ENCODE measurements around the gene TMEM63A.

TMEM63A gene

GRCh38 chr1:225859151-225859550 lies 23.0 kb downstream of the TMEM63A start:
- Histone ChIP-seq H3K4me3 (no peak overlapping the region), H3K9ac (no peak overlapping the region), H4K20me1 (no peaks in the 10 kb centered on the region), H3K4me2 (no peak overlapping the region), H3K9me3 (no peaks in the 10 kb centered on the region), H3K27me3 (no peaks in the 10 kb centered on the region), H3K27ac (no peak overlapping the region), H3K36me3 (peaks cover 82% of the 10 kb centered on the region), H3K4me1 (peaks cover 69% of the 10 kb centered on the region)
- TF ChIP-seq Cebpa-rat (IDR thresholded peaks at IDR 0.05): no peak

- Histone ChIP-seq H3K9me3 (no peaks in the 10 kb centered on the region), H3K4me1 (peaks cover 69% of the 10 kb centered on the region), H3K9ac (0 out of 2 replicates have a peak overlapping the region, but pooled peaks have one; percentile 72), H3K27ac (peak overlapping the region; percentile 85), H3K4me3 (0 out of 2 replicates have a peak overlapping the region, but pooled peaks have one; percentile 52), H3K27me3 (no peaks in the 10 kb centered on the region), H3K36me3 (peaks cover 81% of the 10 kb centered on the region), H3K4me2 (peak overlapping the region; percentile 89), H4K20me1 (no peaks in the 10 kb centered on the region)
- TF ChIP-seq Cebpa-rat (IDR thresholded peaks at IDR 0.05): no peak
These were observed 24.9 kb downstream of the TMEM63A start for GRCh38 chr1:225857256-225857655.

- H3K4me2 ChIP-seq: peak overlapping the region; percentile 89
- H3K9me3 ChIP-seq: peaks cover 5% of the 10 kb centered on the region
- H3K27ac ChIP-seq: peak overlapping the region; percentile 85
- TF ChIP-seq Cebpa-rat (IDR thresholded peaks at IDR 0.05): no peak
- peaks cover 74% of the 10 kb centered on the region for H3K4me1 ChIP-seq
- H4K20me1 ChIP-seq: no peaks in the 10 kb centered on the region
- H3K36me3 ChIP-seq: peaks cover 72% of the 10 kb centered on the region
- no peaks in the 10 kb centered on the region for H3K27me3 ChIP-seq
- H3K4me3 ChIP-seq: peak overlapping the region; percentile 52
- peak overlapping the region; percentile 72 for H3K9ac ChIP-seq
These were observed 26.5 kb downstream of the TMEM63A start for GRCh38 chr1:225855503-225856300.

- H3K36me3 ChIP-seq: peaks cover 66% of the 10 kb centered on the region
- H3K27ac ChIP-seq: 0 out of 2 replicates have a peak overlapping the region, but pooled peaks have one; percentile 14
- H3K4me1 ChIP-seq: peaks cover 97% of the 10 kb centered on the region
- H3K4me2 ChIP-seq: peak overlapping the region; percentile 85
- H3K9me3 ChIP-seq: peaks cover 10% of the 10 kb centered on the region
- no peak overlapping the region for H3K4me3 ChIP-seq
- H4K20me1 ChIP-seq: no peaks in the 10 kb centered on the region
- no peak for TF ChIP-seq Cebpa-rat (IDR thresholded peaks at IDR 0.05)
- H3K27me3 ChIP-seq: no peaks in the 10 kb centered on the region
- H3K9ac ChIP-seq: no peak overlapping the region
These were observed 28.7 kb downstream of the TMEM63A start for GRCh38 chr1:225853441-225853840.

- Histone ChIP-seq H4K20me1 (no peaks in the 10 kb centered on the region), H3K27ac (peak overlapping the region; percentile 68), H3K4me3 (0 out of 2 replicates have a peak overlapping the region, but pooled peaks have one; percentile 16), H3K4me1 (peaks cover 100% of the 10 kb centered on the region), H3K9me3 (peaks cover 10% of the 10 kb centered on the region), H3K27me3 (no peaks in the 10 kb centered on the region), H3K9ac (peak overlapping the region; percentile 13; the same call in 1 of the 2 replicates), H3K36me3 (peaks cover 60% of the 10 kb centered on the region), H3K4me2 (peak overlapping the region; percentile 85)
- no peak for TF ChIP-seq Cebpa-rat (IDR thresholded peaks at IDR 0.05)
These were observed 29.6 kb downstream of the TMEM63A start for GRCh38 chr1:225852413-225853124.

- H3K4me3 ChIP-seq: 0 out of 2 replicates have a peak overlapping the region, but pooled peaks have one; percentile 16
- H3K27me3 ChIP-seq: no peaks in the 10 kb centered on the region
- no peak for TF ChIP-seq Cebpa-rat (IDR thresholded peaks at IDR 0.05)
- H3K9me3 ChIP-seq: peaks cover 10% of the 10 kb centered on the region
- peaks cover 58% of the 10 kb centered on the region for H3K36me3 ChIP-seq
- H4K20me1 ChIP-seq: no peaks in the 10 kb centered on the region
- peaks cover 100% of the 10 kb centered on the region for H3K4me1 ChIP-seq
- H3K27ac ChIP-seq: peak overlapping the region; percentile 68
- peak overlapping the region; percentile 13; the same call in 1 of the 2 replicates for H3K9ac ChIP-seq
- peak overlapping the region; percentile 85 for H3K4me2 ChIP-seq
These were observed 30.4 kb downstream of the TMEM63A start for GRCh38 chr1:225851805-225852204.

GRCh38 chr1:225850370-225850769 lies 31.8 kb downstream of the TMEM63A start:
- TF ChIP-seq Cebpa-rat (IDR thresholded peaks at IDR 0.05): no peak

GRCh38 chr1:225849925-225850324 lies 32.3 kb downstream of the TMEM63A start:
- H3K27me3 ChIP-seq: no peaks in the 10 kb centered on the region
- H3K27ac ChIP-seq: peak overlapping the region; percentile 76; the same call in 1 of the 2 replicates
- H3K9me3 ChIP-seq: peaks cover 10% of the 10 kb centered on the region
- peaks cover 89% of the 10 kb centered on the region for H3K4me1 ChIP-seq
- H4K20me1 ChIP-seq: no peaks in the 10 kb centered on the region
- peak overlapping the region; percentile 90 for H3K4me2 ChIP-seq
- no peak overlapping the region for H3K9ac ChIP-seq
- TF ChIP-seq Cebpa-rat (IDR thresholded peaks at IDR 0.05): no peak
- H3K36me3 ChIP-seq: peaks cover 70% of the 10 kb centered on the region
- H3K4me3 ChIP-seq: no peak overlapping the region

More at GRCh38 chr1:225850370-225850769, 31.8 kb downstream of the TMEM63A start:
- Histone ChIP-seq H3K27me3 (no peaks in the 10 kb centered on the region), H3K27ac (0 out of 2 replicates have a peak overlapping the region, but pooled peaks have one; percentile 76), H3K4me1 (peaks cover 94% of the 10 kb centered on the region), H3K36me3 (peaks cover 68% of the 10 kb centered on the region), H3K9me3 (peaks cover 10% of the 10 kb centered on the region), H3K4me3 (no peak overlapping the region), H4K20me1 (no peaks in the 10 kb centered on the region), H3K9ac (no peak overlapping the region), H3K4me2 (peak overlapping the region; percentile 90; the same call in 1 of the 2 replicates)

GRCh38 chr1:225848030-225848955 lies 33.9 kb downstream of the TMEM63A start:
- peaks cover 73% of the 10 kb centered on the region for H3K4me1 ChIP-seq

More at GRCh38 chr1:225848030-225848955, 33.9 kb downstream of the TMEM63A start:
- peak overlapping the region; percentile 76 for H3K27ac ChIP-seq
- no peaks in the 10 kb centered on the region for H4K20me1 ChIP-seq
- no peaks in the 10 kb centered on the region for H3K27me3 ChIP-seq
- peak overlapping the region; percentile 44 for H3K9ac ChIP-seq
- peak overlapping the region; percentile 41; the same call in 1 of the 2 replicates for H3K4me3 ChIP-seq
- no peak for TF ChIP-seq Cebpa-rat (IDR thresholded peaks at IDR 0.05)
- peaks cover 66% of the 10 kb centered on the region for H3K36me3 ChIP-seq
- H3K4me2 ChIP-seq: peak overlapping the region; percentile 90
- peaks cover 10% of the 10 kb centered on the region for H3K9me3 ChIP-seq
